Measurements from ENCODE around the gene STATH. TPM values are rescaled to one million over a fixed set of nuclear protein-coding genes. Genes with fewer than 3 reads are reported as not detected.
"Not testable (repeated sequence)": the region's sequence is repeated elsewhere in the genome, so short reads cannot be mapped to it uniquely, and the experiment has no call there.

STATH gene
- total RNA-seq, 1 donor from 2014 or later, result not detected

DNA sequence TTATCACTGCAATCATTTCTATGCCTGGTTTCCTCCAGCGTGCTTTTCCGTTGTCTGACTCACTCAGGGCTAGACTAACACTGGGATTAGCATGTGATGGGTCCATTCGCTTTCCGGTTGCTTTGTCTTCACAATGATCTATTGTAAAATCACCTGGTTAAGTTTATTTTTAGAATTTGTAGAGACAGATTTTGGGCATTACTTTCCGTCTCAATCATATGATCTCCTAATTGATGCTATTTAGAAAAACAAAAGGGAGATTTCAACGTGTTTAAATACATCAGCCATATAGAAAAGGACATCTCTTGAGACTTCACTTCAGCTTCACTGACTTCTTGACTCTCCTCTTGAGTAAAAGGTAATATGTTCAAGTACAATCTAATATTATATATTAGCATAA is 54.4 kb downstream of the STATH start, which contains the start of gene HTN1:
Gene HTN1 (plus strand): TSS at position 301 of the 400 bp plus-strand sequence. CDS start 2,639 bp downstream, outside the sequence.
- not testable (repeated sequence) for FAIRE-seq; DNase-seq (ENCODE audit: low spot score in 2 of 2)

Other genes with a start within 250 kb of the STATH start
- 0.41 TPM for gene SULT1B1, start 235.3 kb upstream of the STATH start, total RNA-seq
- gene SULT1E1, start 135.8 kb upstream of the STATH start, total RNA-seq, result 11.4 TPM
- 0.41 TPM for gene CSN1S1, start 64.9 kb upstream of the STATH start, total RNA-seq
- not detected for gene CSN2, start 30.2 kb upstream of the STATH start, total RNA-seq
- not detected for gene HTN3, start 32.5 kb downstream of the STATH start, total RNA-seq
- gene HTN1, start 54.5 kb downstream of the STATH start, total RNA-seq, result not detected
- not detected for gene PRR27, start 158.3 kb downstream of the STATH start, total RNA-seq
- gene ODAM, start 199.8 kb downstream of the STATH start, total RNA-seq, result not detected
- gene FDCSP, start 230.2 kb downstream of the STATH start, total RNA-seq, result not detected
- not detected for gene CSN3, start 246.6 kb downstream of the STATH start, total RNA-seq

Data from frontal cortex (tissue), 4 donors.